ENCODE results near the gene GPC6.

Gene GPC6

DNA sequence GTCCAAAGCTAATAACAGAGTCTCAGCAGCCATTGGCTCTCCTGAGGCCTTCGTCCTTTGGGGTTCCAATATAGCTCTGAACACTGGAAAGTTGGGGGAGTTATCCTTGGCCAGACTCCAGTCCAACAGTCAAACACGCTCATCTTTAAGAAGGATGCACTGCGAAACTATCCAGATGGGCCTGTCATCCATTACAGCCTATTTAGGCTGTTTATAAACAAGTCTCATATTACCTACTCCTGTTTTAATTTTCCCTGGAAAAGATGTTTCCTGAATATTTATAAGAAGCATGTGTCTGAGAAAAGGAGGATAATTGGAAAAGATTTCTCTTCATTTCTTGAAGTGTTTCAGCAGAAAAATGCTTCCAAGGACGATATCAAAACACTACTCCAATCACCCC lies 1082.2 kb downstream of the GPC6 start:
- TF ChIP-seq, protein P1, sequence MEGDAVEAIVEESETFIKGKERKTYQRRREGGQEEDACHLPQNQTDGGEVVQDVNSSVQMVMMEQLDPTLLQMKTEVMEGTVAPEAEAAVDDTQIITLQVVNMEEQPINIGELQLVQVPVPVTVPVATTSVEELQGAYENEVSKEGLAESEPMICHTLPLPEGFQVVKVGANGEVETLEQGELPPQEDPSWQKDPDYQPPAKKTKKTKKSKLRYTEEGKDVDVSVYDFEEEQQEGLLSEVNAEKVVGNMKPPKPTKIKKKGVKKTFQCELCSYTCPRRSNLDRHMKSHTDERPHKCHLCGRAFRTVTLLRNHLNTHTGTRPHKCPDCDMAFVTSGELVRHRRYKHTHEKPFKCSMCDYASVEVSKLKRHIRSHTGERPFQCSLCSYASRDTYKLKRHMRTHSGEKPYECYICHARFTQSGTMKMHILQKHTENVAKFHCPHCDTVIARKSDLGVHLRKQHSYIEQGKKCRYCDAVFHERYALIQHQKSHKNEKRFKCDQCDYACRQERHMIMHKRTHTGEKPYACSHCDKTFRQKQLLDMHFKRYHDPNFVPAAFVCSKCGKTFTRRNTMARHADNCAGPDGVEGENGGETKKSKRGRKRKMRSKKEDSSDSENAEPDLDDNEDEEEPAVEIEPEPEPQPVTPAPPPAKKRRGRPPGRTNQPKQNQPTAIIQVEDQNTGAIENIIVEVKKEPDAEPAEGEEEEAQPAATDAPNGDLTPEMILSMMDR (IDR thresholded peaks at IDR 0.05; ENCODE audit: insufficient read depth, low read length, missing control alignments), result no peak
- POLR2A ChIA-PET, result no interaction called here
- H3K4me3 ChIP-seq (ENCODE audit: low read depth, low read length), result no peak overlapping the region
- no peak for DNase-seq (ENCODE audit: low read depth, low spot score)
- CTCF ChIA-PET, result no interaction called here

DNA sequence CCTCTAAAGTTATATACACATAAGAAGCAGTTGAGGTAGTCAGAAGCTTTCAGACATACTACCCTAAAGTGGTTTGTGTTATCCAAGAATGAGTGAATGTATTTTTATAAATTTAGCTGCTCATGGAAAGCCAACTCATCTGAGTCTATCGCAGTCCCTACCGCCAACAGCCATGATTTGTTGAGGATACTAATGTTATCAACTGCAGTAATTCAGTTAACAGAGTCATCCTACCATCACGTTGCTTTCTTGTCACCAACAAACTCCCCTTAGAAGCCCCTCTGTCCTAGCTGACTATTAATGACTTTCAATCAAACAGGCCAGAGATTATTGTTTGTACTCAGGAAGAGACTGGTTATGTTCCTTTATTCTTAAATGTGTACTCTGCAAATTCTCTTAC lies 1083.0 kb downstream of the GPC6 start:
- TF ChIP-seq, protein P1 (IDR thresholded peaks at IDR 0.05; ENCODE audit: insufficient read depth, low read length, missing control alignments), result no peak
- DNase-seq (ENCODE audit: low read depth, low spot score), result no peak
- CTCF ChIA-PET, result no interaction called here
- no peak overlapping the region for H3K4me3 ChIP-seq (ENCODE audit: low read depth, low read length)
- POLR2A ChIA-PET, result interaction anchor here (0.6 kb wide), 2 partner anchors 19 to 60 kb away, joined by 3 to 4 read pairs; no protein-coding TSS in a partner anchor

DNA sequence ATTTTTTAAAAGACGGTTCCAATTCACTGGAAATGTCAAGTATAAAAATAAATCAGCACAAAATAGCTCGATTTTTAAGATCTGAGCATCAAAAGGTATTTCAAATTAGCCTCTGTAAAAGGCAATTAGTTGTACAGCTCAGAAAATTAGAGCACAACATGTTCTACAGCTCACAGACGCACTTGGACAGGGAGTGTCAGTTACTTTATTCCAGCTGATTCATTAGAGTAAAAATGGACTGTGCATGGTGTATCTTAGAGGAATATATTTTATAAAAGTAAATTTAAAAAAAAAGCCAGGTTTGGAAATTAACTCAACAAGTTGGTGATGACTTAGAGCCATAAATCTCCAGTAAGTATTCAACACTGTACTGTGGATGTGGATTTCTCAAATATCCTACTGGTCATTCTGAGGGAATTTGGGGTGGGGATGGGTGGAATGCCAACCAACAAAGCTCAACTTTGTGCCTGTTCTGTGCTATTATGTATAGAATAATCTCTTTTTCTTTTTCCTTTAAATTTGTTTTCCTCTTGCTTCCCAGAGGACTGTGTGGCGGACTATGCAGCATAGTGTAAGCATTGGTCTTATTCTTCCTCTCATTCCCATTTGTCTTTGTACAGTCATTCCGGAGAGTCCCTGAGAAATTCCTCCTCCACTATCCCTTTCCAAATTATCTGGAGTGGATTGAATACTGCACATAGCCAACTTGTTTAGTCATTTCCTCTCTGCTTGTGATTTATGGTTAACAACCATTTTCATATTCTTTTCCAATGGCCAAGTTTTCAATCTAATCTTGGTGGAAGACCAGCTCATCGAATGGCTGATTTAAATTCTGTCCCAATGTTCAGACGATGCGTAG lies 1083.6 kb downstream of the GPC6 start:
- CTCF ChIA-PET, result no interaction called here
- POLR2A ChIA-PET, result interaction anchor here (0.5 to 0.7 kb wide), 4 partner anchors 16 to 482 kb away, joined by 3 to 4 read pairs (median 3); no protein-coding TSS in a partner anchor
- TF ChIP-seq, protein P1 (IDR thresholded peaks at IDR 0.05; ENCODE audit: insufficient read depth, low read length, missing control alignments), result no peak
- no peak overlapping the region for H3K4me3 ChIP-seq (ENCODE audit: low read depth, low read length)
- peak; percentile 66 for DNase-seq (ENCODE audit: low read depth, low spot score)

DNA sequence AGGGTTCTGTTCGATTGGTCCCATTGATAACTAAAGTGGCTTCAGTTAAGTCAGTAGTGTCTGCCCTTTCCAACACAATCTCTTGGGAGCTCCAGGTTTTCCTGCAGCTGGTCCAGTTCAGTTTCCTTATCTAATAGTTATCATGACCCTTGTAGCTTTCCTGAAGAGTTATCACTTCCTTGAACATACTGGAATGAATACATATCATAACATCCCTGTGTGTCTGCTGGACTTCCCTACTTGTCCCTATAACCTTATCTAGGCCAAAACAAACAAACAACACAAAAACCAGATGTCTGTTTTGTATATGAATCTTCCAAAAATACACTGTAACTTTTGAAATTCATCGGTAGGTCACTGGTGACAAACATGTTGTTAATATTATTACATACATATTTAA lies 1085.3 kb downstream of the GPC6 start:
- ChIA-PET CTCF (interaction anchor here (1.7 kb wide), 1 partner anchor 12 kb away, joined by 5 read pairs; no protein-coding TSS in a partner anchor), POLR2A (no interaction called here)
- DNase-seq (ENCODE audit: low read depth, low spot score), result no peak
- H3K4me3 ChIP-seq (ENCODE audit: low read depth, low read length), result no peak overlapping the region
- TF ChIP-seq, protein P1 (IDR thresholded peaks at IDR 0.05; ENCODE audit: insufficient read depth, low read length, missing control alignments), result no peak

DNA sequence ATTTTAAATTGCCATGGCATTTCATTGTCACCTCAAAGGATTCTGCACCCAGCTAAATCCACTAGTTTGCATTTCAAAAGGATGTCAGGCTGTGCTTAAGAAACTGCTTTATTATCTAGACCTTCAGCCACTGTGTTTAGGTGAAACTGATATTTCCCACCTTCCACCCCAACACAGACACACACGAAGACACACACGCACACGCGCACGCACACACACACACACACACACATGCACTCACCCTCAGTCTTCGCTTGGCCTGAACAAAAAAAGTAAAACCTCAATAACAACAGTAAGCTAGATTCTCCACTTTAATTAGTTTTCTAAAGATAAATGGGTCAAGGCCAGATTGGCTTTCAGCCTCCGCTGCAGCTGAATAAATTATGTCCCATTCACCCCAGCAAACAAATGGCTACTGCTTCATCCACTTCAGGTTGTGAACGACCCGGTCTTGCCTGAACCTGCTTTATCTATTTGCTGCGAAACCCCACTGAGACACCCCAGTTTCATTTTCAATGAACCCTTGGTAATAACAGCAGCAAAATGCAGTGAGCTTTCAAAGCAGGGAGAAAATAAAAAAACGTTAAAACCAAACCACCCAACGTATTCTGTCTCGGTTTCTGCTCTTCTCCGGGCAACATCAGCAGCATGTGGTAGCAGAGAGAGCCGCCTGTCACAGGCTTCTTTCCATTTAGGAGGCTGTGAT lies 1086.1 kb downstream of the GPC6 start:
- no peak for DNase-seq (ENCODE audit: low read depth, low spot score)
- ChIA-PET POLR2A (no interaction called here), CTCF (interaction anchor here (1.7 kb wide), 1 partner anchor 11 kb away, joined by 5 read pairs; no protein-coding TSS in a partner anchor)
- TF ChIP-seq, protein P1 (IDR thresholded peaks at IDR 0.05; ENCODE audit: insufficient read depth, low read length, missing control alignments), result no peak
- H3K4me3 ChIP-seq (ENCODE audit: low read depth, low read length), result no peak overlapping the region

DNA sequence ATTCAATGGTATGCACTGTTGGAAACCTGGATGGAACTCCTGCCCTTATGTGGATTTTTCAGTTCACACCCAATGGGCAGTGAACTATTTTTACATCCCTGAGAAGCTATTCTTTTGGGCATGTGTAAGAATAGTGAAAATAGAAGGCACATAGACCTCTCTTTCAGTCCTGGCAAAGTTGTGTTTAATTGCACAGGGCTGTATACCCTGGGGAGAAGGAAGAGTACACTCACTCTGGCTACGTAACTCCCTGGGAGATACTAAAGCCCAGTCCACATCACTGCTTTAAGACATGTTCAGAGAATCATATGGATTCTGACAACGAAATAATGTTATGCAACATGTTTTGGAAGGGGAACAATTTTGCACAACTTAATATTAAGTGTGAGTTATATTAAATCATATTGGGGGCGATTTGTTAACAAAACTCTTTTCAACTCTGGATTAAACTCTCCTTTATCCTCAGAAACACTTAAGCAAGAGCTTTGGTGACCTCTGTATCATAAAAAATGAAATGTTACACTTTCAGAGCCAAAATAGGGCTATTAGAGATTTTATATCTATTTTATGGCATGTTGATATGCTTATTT lies 1086.8 kb downstream of the GPC6 start:
- CTCF ChIA-PET, result no interaction called here
- TF ChIP-seq, protein P1 (IDR thresholded peaks at IDR 0.05; ENCODE audit: insufficient read depth, low read length, missing control alignments), result no peak
- no peak for DNase-seq (ENCODE audit: low read depth, low spot score)
- H3K4me3 ChIP-seq (ENCODE audit: low read depth, low read length), result no peak overlapping the region
- POLR2A ChIA-PET, result no interaction called here

All from AG04449 (cell line).